Measurements from ENCODE around the gene BSN. TPM values are rescaled to one million over a fixed set of nuclear protein-coding genes. Genes with fewer than 3 reads are reported as not detected.

The BSN gene
- total RNA-seq, 4 donors from 2014 or later = 0.11 to 0.19 (median 0.16) TPM

DNA sequence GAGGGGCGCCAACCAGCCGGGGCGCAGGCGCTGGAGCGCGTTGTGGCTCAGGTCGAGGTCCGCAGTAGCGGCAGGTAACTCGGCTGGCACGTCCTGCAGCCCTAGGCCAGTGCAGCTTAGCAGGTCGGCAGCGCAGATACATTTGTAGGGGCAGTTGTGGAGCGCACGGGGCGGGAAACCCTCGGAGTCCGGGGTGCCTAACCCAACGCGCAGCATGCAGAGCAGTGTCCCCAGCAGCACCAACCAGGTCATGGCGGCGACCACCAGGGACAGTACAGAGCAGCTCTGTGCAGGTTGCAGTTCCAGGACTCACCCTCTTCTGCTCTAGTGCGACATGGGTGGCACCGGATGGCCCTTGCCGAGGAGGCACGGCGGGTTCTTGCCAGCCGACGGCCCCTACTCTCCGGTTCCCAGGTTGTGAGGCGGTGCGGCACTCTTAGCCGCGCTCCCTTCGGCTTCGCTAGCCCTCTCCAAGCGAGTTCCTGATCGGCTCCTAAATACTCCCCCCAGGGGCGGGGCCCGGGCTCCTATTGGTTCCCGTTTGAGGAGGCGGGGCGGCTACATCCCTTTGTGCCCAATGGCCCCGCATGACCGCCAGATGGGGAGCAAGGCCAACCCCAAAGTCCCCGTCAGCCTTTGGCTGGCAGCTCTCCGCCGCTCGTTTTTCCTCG, 165.1 kb downstream of the BSN start, which contains the start of gene AMIGO3:
TSS of gene AMIGO3 (minus strand) at position 471 of the 671 bp plus-strand sequence. CDS start at position 252, 219 bp downstream.
- Histone ChIP-seq H3K4me1 (peaks cover 28 to 64% (median 29%) of the 10 kb centered on the region in 3 donors), H3K27me3 (no peaks in the 10 kb centered on the region), H3K36me3 (peaks cover 0 to 55% (median 9%) of the 10 kb centered on the region in 3 donors), H3K9me3 (no peaks in the 10 kb centered on the region), H3K4me3 (peak within 1 kb of the TSS; percentile 30 to 75 (median 53)), H3K27ac (peak within 1 kb of the TSS; percentile 61 to 83 (median 72))
- TF ChIP-seq, protein P1, sequence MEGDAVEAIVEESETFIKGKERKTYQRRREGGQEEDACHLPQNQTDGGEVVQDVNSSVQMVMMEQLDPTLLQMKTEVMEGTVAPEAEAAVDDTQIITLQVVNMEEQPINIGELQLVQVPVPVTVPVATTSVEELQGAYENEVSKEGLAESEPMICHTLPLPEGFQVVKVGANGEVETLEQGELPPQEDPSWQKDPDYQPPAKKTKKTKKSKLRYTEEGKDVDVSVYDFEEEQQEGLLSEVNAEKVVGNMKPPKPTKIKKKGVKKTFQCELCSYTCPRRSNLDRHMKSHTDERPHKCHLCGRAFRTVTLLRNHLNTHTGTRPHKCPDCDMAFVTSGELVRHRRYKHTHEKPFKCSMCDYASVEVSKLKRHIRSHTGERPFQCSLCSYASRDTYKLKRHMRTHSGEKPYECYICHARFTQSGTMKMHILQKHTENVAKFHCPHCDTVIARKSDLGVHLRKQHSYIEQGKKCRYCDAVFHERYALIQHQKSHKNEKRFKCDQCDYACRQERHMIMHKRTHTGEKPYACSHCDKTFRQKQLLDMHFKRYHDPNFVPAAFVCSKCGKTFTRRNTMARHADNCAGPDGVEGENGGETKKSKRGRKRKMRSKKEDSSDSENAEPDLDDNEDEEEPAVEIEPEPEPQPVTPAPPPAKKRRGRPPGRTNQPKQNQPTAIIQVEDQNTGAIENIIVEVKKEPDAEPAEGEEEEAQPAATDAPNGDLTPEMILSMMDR (IDR thresholded peaks at IDR 0.05) = peak; percentile 28 to 64 (median 50)
- peak in 3 of 4 donors; percentile 78 to 83 (median 79) for TF ChIP-seq POLR2A (IDR thresholded peaks at IDR 0.05)
- intact Hi-C loops (cut with DNase I) = no loop called here
- 0 to 6% methylated on average over 7 to 8 of the region's 50 CpGs for WGBS, 2 donors
- DNase-seq = peak; percentile 76

Small RNAs within 50 kb of the gene (small RNA-seq; reads per million reads assigned to genes)
- gene AMIGO3 = 0 reads per million in 4 donors

Other genes starting within 250 kb of the BSN start
- gene USP4, start 214.4 kb upstream of the BSN start, total RNA-seq = 10 to 100 TPM in 3 of 4 donors, 1 to 10 TPM in 1; 8.1 to 29.6 (median 19.3) TPM
- gene GPX1, start 196.1 kb upstream of the BSN start, total RNA-seq = 100 to 1,000 TPM; 126 to 400 (median 228) TPM
- 100 to 1,000 TPM; 290 to 421 (median 345) TPM for gene RHOA, start 142.5 kb upstream of the BSN start, total RNA-seq
- 10 to 100 TPM; 10.9 to 17.8 (median 16.0) TPM for gene TCTA, start 142.1 kb upstream of the BSN start, total RNA-seq
- 1 to 10 TPM in 3 of 4 donors, under 1 TPM in 1; 0.80 to 1.7 (median 1.2) TPM for gene AMT, start 132.0 kb upstream of the BSN start, total RNA-seq
- gene NICN1, start 125.2 kb upstream of the BSN start, total RNA-seq = 1 to 10 TPM; 1.8 to 7.6 (median 3.3) TPM
- gene DAG1, start 84.2 kb upstream of the BSN start, total RNA-seq = 10 to 100 TPM; 36.2 to 74.2 (median 51.3) TPM
- gene APEH, start 119.9 kb downstream of the BSN start, total RNA-seq = 100 to 1,000 TPM in 1 of 4 donors, 10 to 100 TPM in 3; 60.7 to 102 (median 89.4) TPM
- gene MST1, start 135.0 kb downstream of the BSN start, total RNA-seq = 10 to 100 TPM in 1 of 4 donors, 1 to 10 TPM in 3; 2.3 to 12.2 (median 2.7) TPM
- gene RNF123, start 135.1 kb downstream of the BSN start, total RNA-seq = 10 to 100 TPM; 14.7 to 21.8 (median 15.8) TPM
- 1 to 10 TPM in 2 of 4 donors, not detected in 2; 1.3 to 2.2 TPM for gene AMIGO3, start 165.2 kb downstream of the BSN start, total RNA-seq
- gene GMPPB, start 169.5 kb downstream of the BSN start, total RNA-seq = 10 to 100 TPM; 17.7 to 49.7 (median 33.8) TPM
- 10 to 100 TPM; 23.0 to 35.1 (median 28.1) TPM for gene IP6K1, start 232.1 kb downstream of the BSN start, total RNA-seq
- not detected for gene CDHR4, start 245.4 kb downstream of the BSN start, total RNA-seq
- gene INKA1, start 248.8 kb downstream of the BSN start, total RNA-seq = 10 to 100 TPM; 15.2 to 23.3 (median 19.9) TPM